MM.1S (cell line): Measurements from ENCODE around the gene DKK3.

Source experiments
- DNase-seq: peaks from one replicate; pipeline ENCODE4 v3.0.0-alpha.2; 2015
- H2AFZ ChIP-seq: fragments of 300-600 bp; sonication (generic); 2 replicates; pipeline ENCODE4 v1.6.0; 2016; ENCODE audit warnings: antibody characterized with exemption, low read length
- H3F3A ChIP-seq: fragments of 300-600 bp; sonication (generic); 2 replicates; pipeline ENCODE4 v1.6.1; 2016; ENCODE audit warnings: mild to moderate bottlenecking, antibody characterized with exemption, low read length, moderate library complexity, mixed read lengths; ENCODE audit not compliant: insufficient read depth
- H3K27ac ChIP-seq: fragments of 300-600 bp; sonication (generic); 2 replicates; pipeline ENCODE4 v1.5.1; 2016; ENCODE audit warnings: mild to moderate bottlenecking, low read length
- H3K27me3 ChIP-seq: fragments of 300-600 bp; sonication (generic); replicated peaks from 2 replicates; pipeline ENCODE4 v1.6.0; 2016; ENCODE audit warnings: low read length; ENCODE audit not compliant: insufficient read depth
- H3K36me3 ChIP-seq: fragments of 300-600 bp; sonication (generic); replicated peaks from 2 replicates; pipeline ENCODE4 v1.6.1; 2016; ENCODE audit warnings: mild to moderate bottlenecking, low read length, mixed read lengths; ENCODE audit not compliant: insufficient read depth
- H3K4me1 ChIP-seq: fragments of 300-600 bp; sonication (generic); 2 replicates; pipeline ENCODE4 v1.6.1; 2016; ENCODE audit warnings: low read length, mixed read lengths
- H3K4me2 ChIP-seq: fragments of 300-600 bp; sonication (generic); 2 replicates; pipeline ENCODE4 v1.6.0; 2016; ENCODE audit warnings: low read depth, low read length
- H3K4me3 ChIP-seq: fragments of 300-600 bp; sonication (generic); 2 replicates; pipeline ENCODE4 v1.5.1; 2016; ENCODE audit warnings: low read length, mixed read lengths
- H3K79me2 ChIP-seq: fragments of 300-600 bp; sonication (generic); 2 replicates; pipeline ENCODE4 v1.6.1; 2016; ENCODE audit warnings: mixed run types, low read length, mixed read lengths
- H3K9ac ChIP-seq: fragments of 300-600 bp; sonication (generic); 2 replicates; pipeline ENCODE4 v1.6.1; 2016; ENCODE audit warnings: low read length, mixed read lengths
- H3K9me2 ChIP-seq: fragments of 300-600 bp; sonication (generic); replicated peaks from 2 replicates; pipeline ENCODE4 v1.6.1; 2016; ENCODE audit warnings: mild to moderate bottlenecking, low read length, mixed read lengths; ENCODE audit not compliant: insufficient read depth
- H3K9me3 ChIP-seq: fragments of 300-600 bp; sonication (generic); replicated peaks from 2 replicates; pipeline ENCODE4 v1.6.1; 2016; ENCODE audit warnings: mild to moderate bottlenecking, low read length, mixed read lengths; ENCODE audit not compliant: insufficient read depth
- H4K20me1 ChIP-seq: fragments of 300-600 bp; sonication (generic); 2 replicates; pipeline ENCODE4 v1.6.1; 2016; ENCODE audit warnings: mild to moderate bottlenecking, low read length, moderate library complexity, mixed read lengths; ENCODE audit not compliant: insufficient read depth
- CTCF ChIP-seq: fragments of 300-600 bp; sonication (generic); IDR thresholded peaks from 2 replicates; pipeline ENCODE4 v1.5.1; 2016; ENCODE audit warnings: antibody characterized with exemption, low read length, mixed read lengths
- EZH2 ChIP-seq: fragments of 300-600 bp; sonication (generic); optimal IDR thresholded peaks from 2 replicates; pipeline ENCODE3; 2017; ENCODE audit warnings: low read depth, mild to moderate bottlenecking, antibody characterized with exemption, low read length, mixed read lengths
- EZH2phosphoT487 ChIP-seq: fragments of 300-600 bp; sonication (generic); IDR thresholded peaks from 2 replicates; pipeline ENCODE4 v1.6.1; 2018; ENCODE audit warnings: antibody characterized with exemption, low read length

Gene DKK3

GRCh38 chr11:12003815-12004214 is 4.6 kb downstream of the DKK3 start:
- Histone ChIP-seq H3K9me3 (no peaks in the 10 kb centered on the region), H3K4me2 (no peak overlapping the region), H3K27me3 (no peaks in the 10 kb centered on the region), H3K4me3 (no peak overlapping the region), H3K4me1 (no peaks in the 10 kb centered on the region), H3K9ac (no peak overlapping the region), H3K9me2 (no peaks in the 10 kb centered on the region), H3K79me2 (no peaks in the 10 kb centered on the region), H3K27ac (no peak overlapping the region), H3F3A (no peaks in the 10 kb centered on the region), H3K36me3 (no peaks in the 10 kb centered on the region), H2AFZ (no peak overlapping the region), H4K20me1 (no peaks in the 10 kb centered on the region)
- DNase-seq: no peak
- TF ChIP-seq CTCF (no peak), EZH2phosphoT487 (no peak), EZH2 (no peak)

- Histone ChIP-seq H3K36me3 (no peaks in the 10 kb centered on the region), H3K9ac (no peak overlapping the region), H3K79me2 (no peaks in the 10 kb centered on the region), H3K9me3 (no peaks in the 10 kb centered on the region), H4K20me1 (no peaks in the 10 kb centered on the region), H3K4me1 (no peaks in the 10 kb centered on the region), H3K27me3 (no peaks in the 10 kb centered on the region), H3K4me3 (no peak overlapping the region), H3F3A (no peaks in the 10 kb centered on the region), H3K9me2 (no peaks in the 10 kb centered on the region), H2AFZ (no peak overlapping the region), H3K27ac (no peak overlapping the region), H3K4me2 (no peak overlapping the region)
- no peak for DNase-seq
- no peak for TF ChIP-seq CTCF
Measured at GRCh38 chr11:12003336-12003735, 5.1 kb downstream of the DKK3 start.

- H3K9me3 ChIP-seq: no peaks in the 10 kb centered on the region
- H2AFZ ChIP-seq: no peak overlapping the region
- H3K79me2 ChIP-seq: no peaks in the 10 kb centered on the region
- no peaks in the 10 kb centered on the region for H4K20me1 ChIP-seq
- H3F3A ChIP-seq: no peaks in the 10 kb centered on the region
- H3K36me3 ChIP-seq: no peaks in the 10 kb centered on the region
- no peak overlapping the region for H3K27ac ChIP-seq
- H3K4me1 ChIP-seq: peaks cover 4% of the 10 kb centered on the region; the same call in 1 of the 2 replicates
- no peak overlapping the region for H3K9ac ChIP-seq
- no peak for DNase-seq
- no peaks in the 10 kb centered on the region for H3K9me2 ChIP-seq
- H3K4me2 ChIP-seq: no peak overlapping the region
- H3K4me3 ChIP-seq: no peak overlapping the region
- no peaks in the 10 kb centered on the region for H3K27me3 ChIP-seq
- TF ChIP-seq EZH2: no peak
- TF ChIP-seq CTCF: no peak
- TF ChIP-seq EZH2phosphoT487: no peak
Measured at GRCh38 chr11:12001186-12001585, 7.2 kb downstream of the DKK3 start.
